HG02885 (cell line): ENCODE results near the gene NOL4L.
"Not testable (repeated sequence)": the region's sequence is repeated elsewhere in the genome, so short reads cannot be mapped to it uniquely, and the experiment has no call there.

Experiments
- ATAC-seq: cut with Tn5 transposase; IDR thresholded peaks from one replicate; pipeline ENCODE4 v1.9.1; 2021; ENCODE audit warnings: mild to moderate bottlenecking; ENCODE audit not compliant: unreplicated experiment, poor library complexity

NOL4L gene

DNA sequence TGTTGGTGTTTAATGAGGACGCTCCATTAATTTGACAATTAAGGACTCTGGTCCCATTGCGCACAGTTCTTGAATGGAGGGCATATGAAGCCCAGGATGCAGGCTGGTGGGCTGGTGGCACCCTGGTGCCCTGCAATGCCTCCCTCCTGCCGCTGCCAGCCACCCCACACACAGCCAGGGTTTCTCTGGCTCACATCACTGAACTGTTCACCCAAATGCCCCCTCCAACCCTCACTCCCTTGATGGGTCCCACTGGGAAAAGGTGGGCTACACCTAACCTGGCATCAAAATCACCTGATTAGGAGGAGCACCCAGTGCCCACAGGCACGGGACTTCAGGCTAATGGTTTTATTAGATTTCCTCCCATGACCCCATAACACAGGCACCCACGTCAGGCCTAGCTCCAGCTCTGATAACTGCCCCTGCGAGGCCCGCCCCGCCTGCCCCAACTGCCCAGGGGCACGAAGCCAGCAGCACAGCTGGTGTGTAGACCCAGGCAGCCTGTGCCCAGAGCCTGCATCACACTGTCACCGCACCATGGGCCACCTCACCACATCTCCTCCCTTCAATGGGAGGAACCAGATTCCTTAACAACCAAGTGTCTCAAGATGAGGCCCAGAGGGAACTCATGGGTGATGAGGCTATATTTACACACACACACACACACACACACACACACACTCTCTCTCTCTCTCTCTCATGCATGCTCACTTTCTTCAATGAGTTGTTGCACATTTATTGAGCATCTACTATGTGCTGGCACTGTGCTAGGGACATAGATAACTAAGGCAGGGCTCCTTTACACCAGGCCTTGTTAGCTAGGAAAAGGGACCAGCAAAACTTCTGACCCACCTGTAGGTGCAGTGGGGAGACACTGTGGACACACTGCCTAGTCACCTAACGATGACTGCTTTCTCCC lies 107.3 kb downstream of the NOL4L start:
- ATAC-seq: no peak

DNA sequence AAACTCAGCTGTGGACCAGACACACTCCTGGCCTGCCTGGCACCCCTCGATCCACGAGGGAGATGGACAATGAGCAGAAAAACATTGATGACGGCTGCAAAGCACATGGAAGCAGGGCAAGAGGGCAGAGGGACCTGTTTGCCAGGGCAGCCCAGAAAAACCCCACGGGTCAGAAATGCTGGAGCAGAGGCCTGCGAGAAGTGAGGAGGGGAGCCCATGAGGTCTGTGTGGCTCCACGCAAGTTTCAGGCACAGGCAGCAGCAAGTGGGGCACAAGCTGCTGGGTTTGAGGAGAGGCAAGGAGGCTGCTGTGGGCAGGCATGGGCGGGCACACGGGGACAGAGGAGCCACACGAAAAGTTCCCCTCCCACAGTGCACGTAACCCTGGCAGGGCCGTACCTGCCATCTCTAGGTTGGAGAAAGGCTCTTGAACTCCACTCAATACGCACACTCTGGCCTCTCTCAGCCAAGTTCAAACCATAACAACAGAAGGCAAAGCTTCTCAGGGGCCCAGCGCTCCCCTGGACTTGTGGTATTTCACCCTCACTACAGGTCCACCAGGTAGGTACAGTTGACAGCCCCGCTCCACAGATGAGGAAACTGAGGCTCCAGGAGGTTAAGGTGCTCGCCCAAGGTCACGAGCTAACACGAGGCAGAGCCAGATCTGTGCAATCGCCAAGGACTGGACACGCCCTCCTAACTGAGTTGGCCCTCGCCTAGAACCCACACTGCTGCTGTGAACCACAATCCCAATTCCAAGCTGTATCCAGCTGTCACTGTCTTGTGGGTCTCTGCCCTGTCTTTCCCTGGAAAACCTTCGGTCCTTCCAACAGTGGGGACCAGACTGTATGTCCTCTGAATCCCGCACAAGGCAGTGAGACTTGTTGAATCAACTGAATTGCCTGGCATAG lies 108.2 kb downstream of the NOL4L start:
- ATAC-seq: no peak

DNA sequence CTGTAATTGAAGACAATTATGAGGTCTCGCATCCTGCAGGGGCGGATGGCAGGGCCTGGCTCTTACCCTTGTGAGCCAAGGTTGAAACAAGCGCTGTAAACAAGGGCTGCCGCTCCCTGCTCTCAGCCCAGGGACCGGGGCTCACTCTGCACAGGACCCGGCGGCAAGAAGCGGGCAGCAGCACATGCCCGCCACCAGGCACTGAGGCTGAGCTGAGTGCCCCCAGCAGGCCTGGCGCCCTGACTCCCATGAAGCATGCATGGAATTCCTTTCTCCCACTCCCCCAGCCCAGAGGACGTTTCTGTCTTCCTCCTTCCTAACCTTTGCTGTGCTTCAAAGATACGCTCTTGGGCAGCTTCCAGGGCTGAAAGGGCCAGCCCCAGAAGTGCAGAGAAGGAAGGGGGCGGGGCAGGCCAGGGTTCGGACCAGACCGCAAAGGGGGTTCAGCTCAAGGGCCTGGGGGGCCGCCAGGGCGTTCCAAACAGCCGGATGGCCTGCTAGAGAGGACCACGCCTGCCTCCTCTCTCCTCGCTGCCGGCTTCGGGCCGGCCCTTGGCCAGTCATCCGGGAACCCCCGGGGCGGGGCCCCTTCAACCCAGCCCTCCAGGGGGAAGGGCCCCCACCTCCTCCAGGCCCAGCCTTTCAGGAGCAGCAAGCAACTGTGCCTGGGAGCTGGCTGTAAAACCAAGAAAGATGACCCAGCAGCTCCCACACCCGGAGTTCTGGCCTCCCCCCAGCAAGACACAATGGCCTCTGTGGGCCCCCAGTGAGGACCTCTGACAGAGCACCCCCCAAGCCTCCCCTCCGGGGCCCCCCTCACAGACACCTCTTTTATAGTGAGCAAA lies 109.9 kb downstream of the NOL4L start:
- no peak for ATAC-seq

DNA sequence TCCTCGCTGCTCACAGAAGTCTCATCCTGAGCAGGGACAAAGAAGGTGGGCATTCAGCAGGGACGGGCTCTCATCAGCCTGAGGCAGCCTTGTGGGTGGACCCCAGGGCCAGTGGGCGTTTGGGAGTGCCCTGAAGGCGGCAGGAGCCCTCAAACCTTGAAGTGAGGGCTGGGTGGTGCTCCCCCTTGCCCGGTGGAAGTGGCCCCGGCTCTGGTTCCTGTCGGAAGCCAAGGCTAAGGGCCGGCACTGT lies 110.5 kb downstream of the NOL4L start:
- ATAC-seq: no peak

DNA sequence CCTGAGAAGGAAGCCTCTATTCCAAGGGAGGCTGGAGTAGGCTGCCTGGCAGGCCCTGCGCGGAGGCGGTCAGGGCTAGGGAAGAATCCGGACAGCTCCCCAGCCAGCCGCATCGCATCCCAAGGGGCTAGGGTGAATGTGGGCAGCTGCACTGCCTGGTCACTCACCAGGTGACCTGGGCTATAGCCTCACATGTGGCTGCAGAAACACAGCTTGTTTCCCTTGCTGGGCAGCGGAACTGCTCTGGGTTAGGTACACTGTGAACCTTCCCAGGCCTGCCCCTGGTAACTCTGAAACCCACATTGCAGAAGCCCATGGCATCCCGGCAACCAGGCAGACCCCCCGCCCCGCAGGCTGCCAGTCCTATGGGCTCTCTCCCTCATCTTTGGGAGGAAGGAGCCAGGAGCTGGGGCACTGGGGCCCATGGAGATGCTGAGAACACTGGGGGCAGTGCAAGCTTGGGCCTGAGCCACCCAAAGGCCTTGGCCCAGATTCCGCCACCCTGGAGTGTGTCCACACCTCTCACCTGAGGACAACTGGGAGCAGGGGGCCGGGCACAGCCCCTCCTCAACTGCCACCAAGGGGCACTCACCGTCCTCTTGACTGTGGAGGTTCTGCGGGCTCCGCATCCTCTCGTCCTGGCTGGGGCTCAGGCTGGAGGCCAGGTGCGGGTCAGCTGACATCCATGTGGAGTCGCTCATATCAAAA lies 111.0 kb downstream of the NOL4L start:
- no peak for ATAC-seq

DNA sequence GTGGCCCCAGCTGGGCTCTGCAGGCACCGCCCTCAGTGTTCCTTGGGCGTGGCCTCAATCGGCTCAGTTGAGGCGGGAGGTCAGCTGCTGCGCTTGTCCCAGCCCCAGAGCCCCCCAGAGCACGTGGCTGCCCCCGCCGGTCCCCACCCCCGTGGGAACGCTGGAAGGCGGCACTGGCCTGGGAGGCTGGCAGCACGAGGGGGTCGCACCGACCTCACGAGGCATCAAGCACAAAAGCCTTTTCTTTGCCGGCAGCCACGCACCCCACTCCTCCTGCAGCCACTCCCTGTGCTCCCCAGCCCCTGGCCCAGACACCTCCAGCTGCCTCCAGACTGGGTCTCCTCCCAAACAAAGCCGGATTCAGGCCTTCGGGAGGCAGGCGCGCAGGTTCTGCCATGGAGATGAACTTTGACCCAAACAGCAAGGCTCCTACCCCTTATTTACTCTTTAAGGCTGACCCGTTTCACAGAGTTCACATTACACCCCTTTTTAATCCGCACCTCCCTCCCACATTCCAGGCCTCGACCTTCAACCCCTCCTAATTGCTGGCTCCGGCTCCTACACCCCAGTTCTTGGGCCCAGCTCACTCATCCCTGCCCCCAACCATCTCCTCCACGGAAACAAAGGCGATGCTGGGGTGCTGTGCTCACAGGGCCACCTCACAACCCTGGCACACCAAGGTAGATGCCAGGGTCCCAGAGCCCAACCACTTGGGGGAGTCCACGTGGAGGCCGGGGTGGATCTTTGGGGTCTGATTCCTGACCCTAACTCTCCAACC lies 111.7 kb downstream of the NOL4L start:
- ATAC-seq: no peak

DNA sequence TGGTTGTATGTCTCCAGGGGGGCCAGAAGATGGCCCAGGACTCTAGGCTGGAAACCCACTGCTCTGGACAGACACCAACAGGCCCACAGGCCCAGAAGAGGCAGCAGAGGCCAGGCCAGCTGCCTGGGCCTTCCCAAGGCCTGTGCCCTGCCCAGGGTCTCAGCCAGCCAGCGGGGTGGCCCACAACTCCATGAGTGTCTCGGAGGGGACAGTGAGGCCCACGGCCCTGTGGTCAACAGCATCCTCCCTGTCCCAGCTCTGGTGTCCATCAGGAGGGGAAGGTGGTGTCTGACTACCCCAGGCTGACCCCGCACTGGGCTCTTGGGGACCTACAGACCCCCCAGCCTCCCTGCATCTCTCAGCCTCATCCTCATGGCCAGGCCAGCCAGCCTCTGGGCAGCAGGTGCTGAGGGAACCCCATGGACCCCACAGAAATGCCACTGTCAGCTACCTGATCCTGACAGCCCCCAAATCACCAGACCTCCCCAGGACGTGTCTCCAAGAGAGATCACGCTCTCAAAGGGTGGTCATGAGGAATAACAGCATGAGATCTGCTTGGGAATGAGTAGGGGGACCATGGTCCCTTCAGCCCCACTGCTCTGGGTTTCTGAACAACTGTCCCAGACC lies 112.4 kb downstream of the NOL4L start:
- ATAC-seq: no peak

DNA sequence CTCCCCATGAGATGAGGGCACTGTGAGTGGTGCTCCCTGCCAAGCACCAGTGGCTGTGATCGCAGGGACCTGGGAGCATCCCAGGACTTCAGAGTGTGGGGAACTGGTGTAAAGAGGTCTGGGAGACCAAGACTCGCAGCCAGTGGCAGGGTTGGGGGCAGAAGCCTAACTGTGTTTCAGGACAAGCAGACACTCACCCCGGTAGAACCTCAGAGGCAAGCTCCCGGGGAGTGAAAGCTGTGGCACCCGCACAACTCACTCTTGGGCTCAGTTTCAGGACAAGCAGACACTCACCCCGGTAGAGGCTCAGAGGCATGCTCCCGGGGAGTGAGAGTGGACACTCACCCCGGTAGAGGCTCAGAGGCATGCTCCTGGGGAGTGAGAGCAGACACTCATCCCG lies 114.2 kb downstream of the NOL4L start:
- ATAC-seq: no peak

DNA sequence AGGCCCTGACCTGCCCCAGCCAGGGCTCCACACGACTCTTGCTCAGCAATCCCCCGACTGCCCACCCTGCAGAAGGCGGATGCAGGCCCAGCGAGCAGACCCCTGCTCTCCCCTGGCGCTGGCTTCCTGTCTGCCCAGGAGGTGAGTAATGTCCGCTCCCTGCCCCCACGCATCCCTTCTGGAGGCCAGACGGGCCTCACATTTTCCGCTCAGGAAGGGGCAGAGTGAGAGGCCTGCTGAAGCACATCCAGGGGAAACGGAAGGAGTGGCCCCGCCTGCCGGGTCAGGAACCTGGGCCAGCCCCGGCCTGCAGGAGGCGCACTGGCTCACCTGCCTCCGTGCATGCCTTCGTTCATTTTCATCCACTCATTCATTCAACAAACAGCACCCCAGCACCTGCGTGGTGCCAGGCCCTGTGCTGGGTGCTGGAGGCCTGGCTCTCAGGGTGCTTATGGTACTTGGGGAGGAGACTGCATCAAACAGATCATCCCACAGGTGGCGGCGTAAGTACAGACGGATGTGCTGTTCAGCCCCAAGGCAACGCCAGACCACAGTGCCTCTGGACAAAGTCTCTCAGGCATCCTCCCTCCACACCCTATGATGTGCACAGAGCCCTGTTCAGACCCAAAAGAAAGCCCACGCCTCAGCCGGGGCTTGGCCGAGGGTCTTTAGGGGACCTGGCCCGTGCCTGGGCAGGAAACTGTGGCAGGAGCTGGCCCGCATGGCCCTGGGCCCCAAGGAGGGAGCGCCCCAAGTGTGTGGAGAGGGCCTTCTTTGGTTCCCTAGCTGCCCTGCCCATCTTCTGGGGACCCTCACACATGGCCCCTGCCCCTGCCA lies 114.9 kb downstream of the NOL4L start:
- ATAC-seq: no peak

DNA sequence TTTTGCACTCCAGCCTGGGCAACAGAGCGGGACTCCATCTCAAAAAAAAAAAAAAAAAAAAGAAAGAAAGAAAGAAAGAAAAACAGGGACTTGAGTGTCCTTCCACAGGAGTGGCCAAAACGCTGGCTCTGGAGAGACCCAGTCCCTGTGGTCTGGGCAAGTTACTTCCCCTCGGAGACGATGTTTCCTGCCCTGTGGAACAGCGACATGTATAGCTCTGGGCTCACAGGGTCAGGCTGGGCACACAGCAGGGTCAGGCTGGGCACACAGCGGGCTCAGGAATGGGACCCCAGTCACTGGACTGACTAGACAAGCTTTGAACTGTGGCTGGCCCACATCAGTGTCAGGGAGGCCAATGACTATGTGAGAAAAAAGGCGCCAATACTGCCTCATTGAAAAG lies 116.3 kb downstream of the NOL4L start:
- ATAC-seq: no peak

DNA sequence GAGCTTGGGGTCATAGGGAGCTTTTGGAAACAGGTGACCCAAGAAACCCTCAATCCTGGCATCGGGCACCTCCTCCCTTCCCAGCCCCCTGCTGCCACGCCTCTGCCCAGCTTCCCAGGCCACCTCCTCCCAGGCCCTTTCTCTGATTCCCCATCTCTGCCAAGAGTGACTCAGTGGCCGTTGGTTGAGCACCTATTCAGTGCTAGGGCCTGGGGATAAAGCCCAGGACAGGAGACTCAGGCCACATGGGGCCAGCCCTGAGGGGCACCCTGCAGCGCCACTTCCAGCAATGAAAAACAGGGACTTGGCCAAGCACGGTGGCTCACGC lies 116.9 kb downstream of the NOL4L start:
- no peak for ATAC-seq

DNA sequence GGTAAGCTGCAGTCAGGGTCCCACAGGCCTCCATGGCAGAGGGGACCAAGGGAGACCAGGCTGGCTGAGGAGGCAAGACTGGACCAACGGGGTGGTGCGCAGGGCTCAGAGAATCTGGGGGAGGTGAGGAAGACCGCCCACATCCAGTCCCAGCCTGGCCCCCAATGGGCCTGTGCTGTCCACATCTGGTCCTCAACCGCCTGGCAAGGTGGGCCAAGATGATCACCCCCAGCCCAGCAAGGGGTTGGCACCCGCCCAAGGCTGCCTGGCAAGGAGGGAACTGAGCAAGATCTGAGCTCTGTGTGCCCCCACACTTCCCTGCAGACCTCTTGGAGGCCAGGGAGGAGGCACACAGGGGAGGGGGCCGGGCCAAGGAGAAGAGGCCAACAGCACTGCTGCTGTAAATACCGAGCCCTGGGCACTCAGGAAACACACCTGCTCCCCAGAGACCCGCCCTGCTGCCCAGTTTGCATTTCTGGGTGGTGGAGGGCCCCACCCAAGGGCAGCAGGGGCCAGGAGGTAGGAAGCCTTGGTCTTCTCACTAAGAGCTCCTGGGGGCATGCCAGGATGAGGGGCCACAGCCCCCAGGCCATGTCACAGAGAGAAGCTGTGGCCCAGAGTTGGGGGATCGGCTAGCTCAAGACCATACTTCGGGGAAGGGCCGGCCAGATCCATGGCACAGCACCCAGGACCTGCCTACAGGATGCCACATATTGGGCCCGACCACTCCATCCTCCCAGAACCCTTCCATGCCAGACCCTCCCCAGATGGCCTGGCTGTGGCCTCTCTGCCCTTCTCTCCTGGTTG lies 117.4 kb downstream of the NOL4L start:
- no peak for ATAC-seq

DNA sequence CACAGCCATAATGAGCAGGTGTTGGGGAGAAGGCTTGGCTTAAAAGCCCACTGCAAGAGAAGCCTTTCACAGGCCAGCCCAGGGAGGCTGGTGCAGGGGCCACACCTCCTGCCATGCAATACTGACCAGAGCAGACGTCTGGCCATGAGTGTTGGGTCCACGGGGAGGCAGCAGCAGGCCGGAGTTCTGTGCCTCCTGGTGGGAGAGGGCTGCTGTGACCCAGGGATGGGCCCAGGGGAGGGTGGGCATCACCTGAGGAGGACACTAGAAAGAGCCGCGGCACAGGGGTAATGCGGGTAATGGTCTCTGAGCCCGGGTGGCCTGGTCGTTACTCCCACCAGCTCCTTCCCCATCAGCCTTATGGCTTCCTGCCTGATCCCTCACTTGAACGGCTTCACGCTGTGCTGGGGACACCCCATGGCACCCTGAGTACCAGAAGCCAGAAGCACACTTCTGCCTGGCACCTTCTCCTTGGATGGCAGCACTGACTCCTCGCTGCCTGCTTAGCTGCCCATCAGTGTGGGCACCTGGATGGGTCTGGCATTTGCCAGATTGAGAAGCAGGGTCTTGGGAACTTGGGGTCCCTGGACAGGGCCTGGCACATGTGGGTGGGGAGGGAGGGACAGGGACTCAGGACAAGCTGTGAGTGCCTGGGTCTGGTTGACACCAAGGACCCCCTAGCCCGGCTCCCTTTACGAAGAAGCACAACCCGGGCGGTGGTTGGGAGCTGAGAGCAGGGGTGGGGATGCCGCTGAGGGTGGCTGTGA lies 118.2 kb downstream of the NOL4L start:
- no peak for ATAC-seq

DNA sequence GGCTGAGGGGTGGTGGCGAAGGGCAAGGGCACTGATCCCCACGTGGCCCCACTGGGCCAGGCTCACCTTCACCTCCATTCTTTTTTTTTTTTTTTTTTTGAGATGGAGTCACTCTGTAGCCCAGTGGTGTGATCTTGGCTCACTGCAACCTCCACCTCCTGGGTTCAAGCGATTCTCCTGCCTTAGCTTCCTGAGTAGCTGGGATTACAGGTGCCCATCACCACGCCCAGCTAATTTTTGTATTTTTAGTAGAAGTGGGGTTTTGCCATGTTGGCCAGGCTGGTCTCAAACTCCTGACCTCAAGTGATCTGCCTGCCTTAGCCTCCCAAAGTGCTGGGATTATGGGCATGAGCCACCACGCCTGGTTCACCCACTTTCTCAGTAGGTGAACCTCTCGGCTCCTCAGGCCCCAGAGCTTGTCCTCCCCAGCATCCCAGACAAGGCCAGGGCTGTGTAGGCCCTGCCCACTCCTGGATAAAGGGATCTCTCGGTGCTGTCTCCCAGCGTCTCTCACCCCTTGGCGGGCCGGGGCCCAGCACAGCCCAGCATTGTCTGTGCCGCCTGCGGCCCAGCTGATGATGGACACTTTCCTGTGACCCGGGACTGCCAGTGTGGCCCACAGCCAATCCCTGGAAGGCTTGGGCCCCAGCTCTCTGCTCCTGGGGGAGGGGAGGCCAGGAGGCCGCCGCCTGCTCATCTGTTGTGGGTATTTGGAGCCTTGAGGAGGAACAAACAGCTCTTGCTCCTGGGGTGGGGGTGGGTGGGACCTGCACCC lies 119.0 kb downstream of the NOL4L start:
- ATAC-seq: not testable (repeated sequence)

DNA sequence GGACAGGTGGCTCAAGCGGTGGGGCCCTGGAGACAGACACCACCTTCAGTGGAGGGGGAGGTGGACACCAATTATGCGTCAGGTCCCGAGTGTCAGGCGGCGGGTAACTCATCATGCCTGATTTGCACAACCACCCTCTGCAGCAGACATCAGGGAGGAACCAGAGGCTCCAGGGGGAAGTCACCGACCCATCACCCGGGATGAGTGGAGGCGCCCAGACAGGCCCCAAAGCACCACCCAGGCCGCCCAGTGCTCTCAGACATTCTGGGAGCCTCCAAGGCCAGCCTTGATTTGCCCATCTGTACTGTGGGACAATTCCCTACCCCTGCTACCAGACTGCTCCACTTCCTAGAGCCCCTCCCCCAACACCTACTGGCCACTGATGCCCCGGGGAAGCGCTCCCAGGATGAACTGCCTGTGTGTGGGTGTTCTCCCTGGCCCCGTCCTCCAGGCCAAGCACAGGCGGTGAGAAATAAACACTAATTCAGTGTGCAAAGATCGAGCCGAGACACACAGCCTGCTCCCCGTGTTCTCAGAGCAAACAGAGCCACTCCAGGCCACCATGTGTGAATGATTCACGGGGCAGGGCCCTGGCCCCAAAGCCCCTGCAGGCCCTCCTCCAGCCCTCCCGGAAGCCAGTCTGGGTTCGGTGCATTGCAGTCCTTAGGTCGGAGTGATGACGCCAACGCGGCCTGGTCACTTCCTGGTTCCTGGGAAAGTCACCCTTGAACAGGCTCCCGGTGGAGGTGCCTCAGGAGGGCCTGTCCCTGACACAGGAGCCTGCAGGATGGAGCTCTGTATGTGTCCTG lies 119.8 kb downstream of the NOL4L start:
- ATAC-seq: no peak
